H1 (cell line): ENCODE data around the gene R3HDM4. TPM values are rescaled to one million over a fixed set of nuclear protein-coding genes. Genes with fewer than 3 reads are reported as not detected.
"Not testable (repeated sequence)": the region's sequence is repeated elsewhere in the genome, so short reads cannot be mapped to it uniquely, and the experiment has no call there.

ENCODE experiments used
- CTCF ChIA-PET: fragments of 300-600 bp; sonication (Branson Sonifier 250); formaldehyde crosslinking; loops from one replicate; lab custom pipeline; 2021; ENCODE audit not compliant: partially characterized antibody; lab: Charles Lee
- POLR2A ChIA-PET: fragments of 300-600 bp; sonication (Branson Sonifier 250); formaldehyde crosslinking; loops from one replicate; lab custom pipeline; 2021; ENCODE audit warnings: inconsistent platforms; ENCODE audit not compliant: partially characterized antibody; lab: Charles Lee
- DNase-seq, 2 experiments: peaks; one replicate each; pipeline versions ENCODE4 v3.0.0 to v3.0.0-alpha.2; 2010 to 2022; ENCODE audit warnings: low spot score in 2 of 2, low read depth in 1 of 2, mixed read lengths in 1 of 2
- FAIRE-seq: peaks from 2 replicates; lab custom pipeline; 2011; peaks lifted over from hg19 to GRCh38; lab: Jason Lieb, UNC
- H2AFZ ChIP-seq: 2 replicates; pipeline ENCODE4 v1.8.1; 2012; ENCODE audit warnings: low read length, inconsistent platforms
- H2AK5ac ChIP-seq: 2 replicates; pipeline ENCODE4 v1.6.1; 2013; ENCODE audit warnings: low read depth, low read length
- H2BK120ac ChIP-seq: replicated peaks from 2 replicates; pipeline ENCODE3; 2013; ENCODE audit warnings: low read depth, low read length, inconsistent platforms
- H2BK12ac ChIP-seq: 2 replicates; pipeline ENCODE4 v1.6.1; 2013; ENCODE audit warnings: low read depth, low read length
- H2BK15ac ChIP-seq: 2 replicates; pipeline ENCODE4 v1.6.1; 2013; ENCODE audit warnings: low read length
- H2BK20ac ChIP-seq: 2 replicates; pipeline ENCODE4 v1.6.1; 2013; ENCODE audit warnings: low read length
- H2BK5ac ChIP-seq: 2 replicates; pipeline ENCODE4 v1.6.1; 2013; ENCODE audit warnings: low read depth, low read length
- H3K14ac ChIP-seq: 2 replicates; pipeline ENCODE4 v1.6.1; 2013; ENCODE audit warnings: inconsistent platforms; ENCODE audit not compliant: insufficient read length
- H3K18ac ChIP-seq: 2 replicates; pipeline ENCODE4 v1.6.1; 2013; ENCODE audit warnings: low read length; ENCODE audit errors: extremely low read depth
- H3K23ac ChIP-seq: 2 replicates; pipeline ENCODE4 v1.6.1; 2013; ENCODE audit warnings: inconsistent platforms; ENCODE audit not compliant: insufficient read length
- H3K23me2 ChIP-seq: 2 replicates; pipeline ENCODE4 v1.6.1; 2013; ENCODE audit warnings: low read depth, low read length
- H3K27ac ChIP-seq: 2 replicates; pipeline ENCODE4 v1.6.1; 2011; ENCODE audit warnings: low read depth, low read length, inconsistent platforms
- H3K27me3 ChIP-seq, 4 experiments: replicated peaks in 1 of 4; 1 replicate in 1 of 4; 2 replicates in 3 of 4; pipeline versions ENCODE4 v1.6.1 to v1.8.1; 2011 to 2013; ENCODE audit warnings: low read length in 3 of 4, mild to moderate bottlenecking in 3 of 4, inconsistent platforms in 2 of 4, mixed read lengths in 2 of 4, moderate library complexity in 1 of 4; ENCODE audit not compliant: control insufficient read depth in 3 of 4, insufficient read depth in 3 of 4; ENCODE audit errors: extremely low read depth in 1 of 4
- H3K36me3 ChIP-seq, 4 experiments: 2 replicates each; pipeline versions ENCODE4 v1.6.1 to v1.8.1; 2011 to 2013; ENCODE audit warnings: mild to moderate bottlenecking in 4 of 4, low read length in 3 of 4, moderate library complexity in 2 of 4, control low read depth in 1 of 4, inconsistent platforms in 1 of 4; ENCODE audit not compliant: insufficient read depth in 4 of 4, control insufficient read depth in 2 of 4
- H3K4ac ChIP-seq: replicated peaks from 2 replicates; pipeline ENCODE3; 2013; ENCODE audit warnings: low read length, low read depth, mixed read lengths, inconsistent platforms; ENCODE audit not compliant: insufficient read length
- H3K4me1 ChIP-seq, 4 experiments: replicated peaks in 1 of 4; 1 replicate in 1 of 4; 2 replicates in 3 of 4; pipeline versions ENCODE4 v1.6.1 to v1.8.1; 2011 to 2013; ENCODE audit warnings: low read length in 3 of 4, inconsistent platforms in 2 of 4, mixed read lengths in 1 of 4; ENCODE audit not compliant: insufficient read depth in 4 of 4, control insufficient read depth in 3 of 4
- H3K4me2 ChIP-seq, 2 experiments: 2 replicates each; pipeline versions ENCODE4 v1.6.1 to v1.8.1; 2011 to 2013; ENCODE audit warnings: low read depth in 2 of 2, low read length in 2 of 2, control low read depth in 1 of 2, inconsistent platforms in 1 of 2, mild to moderate bottlenecking in 1 of 2; ENCODE audit not compliant: insufficient read depth in 1 of 2
- H3K4me3 ChIP-seq, 4 experiments: fragments of 200-600, 300-600 bp in 1 of 4; sonication (generic), shearing (Covaris generic), sonication (Bioruptor Twin) in 1 of 4; 2 replicates each; pipeline versions ENCODE4 v1.5.1 to v1.8.1; 2011 to 2016; ENCODE audit warnings: low read length in 4 of 4, low read depth in 3 of 4, control low read depth in 2 of 4, inconsistent platforms in 2 of 4, mild to moderate bottlenecking in 2 of 4, mixed read lengths in 1 of 4, moderate library complexity in 1 of 4; ENCODE audit not compliant: insufficient read depth in 2 of 4; ENCODE audit errors: extremely low read depth in 1 of 4
- H3K56ac ChIP-seq: replicated peaks from 2 replicates; pipeline ENCODE3; 2013; ENCODE audit warnings: low read depth, mild to moderate bottlenecking, mixed read lengths, low read length, inconsistent platforms; ENCODE audit not compliant: insufficient read length
- H3K79me1 ChIP-seq: 2 replicates; pipeline ENCODE4 v1.6.1; 2013; ENCODE audit warnings: low read depth, low read length, control low read depth
- H3K79me2 ChIP-seq, 2 experiments: 2 replicates each; pipeline versions ENCODE4 v1.6.1 to v1.8.1; 2012 to 2013; ENCODE audit warnings: low read length in 2 of 2, mild to moderate bottlenecking in 2 of 2, inconsistent platforms in 1 of 2; ENCODE audit not compliant: insufficient read depth in 2 of 2, control insufficient read depth in 1 of 2
- H3K9ac ChIP-seq, 4 experiments: replicated peaks in 1 of 4; 1 replicate in 1 of 4; 2 replicates in 3 of 4; pipeline versions ENCODE4 v1.6.1 to v1.8.1; 2011 to 2013; ENCODE audit warnings: low read depth in 3 of 4, low read length in 3 of 4, control low read depth in 2 of 4, mild to moderate bottlenecking in 2 of 4, moderate library complexity in 2 of 4, inconsistent platforms in 1 of 4; ENCODE audit errors: extremely low read depth in 1 of 4
- H3K9me3 ChIP-seq, 2 experiments: 2 replicates each; pipeline versions ENCODE4 v1.6.1 to v1.8.1; 2012 to 2013; ENCODE audit warnings: mild to moderate bottlenecking in 2 of 2, moderate library complexity in 2 of 2, control low read depth in 1 of 2, inconsistent platforms in 1 of 2, low read depth in 1 of 2, low read length in 1 of 2, mixed read lengths in 1 of 2; ENCODE audit not compliant: insufficient read depth in 2 of 2
- H4K20me1 ChIP-seq, 2 experiments: replicated peaks in 1 of 2; 2 replicates each; pipeline versions ENCODE3 to v1.8.1; 2011 to 2013; ENCODE audit warnings: inconsistent platforms in 2 of 2, low read length in 2 of 2, mild to moderate bottlenecking in 1 of 2; ENCODE audit not compliant: insufficient read depth in 2 of 2, control insufficient read depth in 1 of 2
- H4K5ac ChIP-seq: 2 replicates; pipeline ENCODE4 v1.6.1; 2013; ENCODE audit warnings: low read length, low read depth, mixed read lengths, inconsistent platforms; ENCODE audit not compliant: insufficient read length
- H4K8ac ChIP-seq: 2 replicates; pipeline ENCODE4 v1.8.0; 2013; ENCODE audit warnings: mild to moderate bottlenecking, moderate library complexity, low read length, inconsistent platforms; ENCODE audit not compliant: insufficient read depth; ENCODE audit errors: extremely low read depth
- H4K91ac ChIP-seq: replicated peaks from 2 replicates; pipeline ENCODE3; 2013; ENCODE audit warnings: low read length, mixed read lengths, inconsistent platforms; ENCODE audit not compliant: insufficient read length
- WGBS, 2 experiments: shearing (Covaris generic) in 1 of 2; methylation state at CpG; one replicate each; pipeline versions ENCODE4 v1.1.6 to v1.1.7; 2013 to 2015; ENCODE audit warnings: low lambda C conversion rate in 2 of 2, mixed read lengths in 2 of 2, inconsistent platforms in 1 of 2, low coverage in 1 of 2, missing lambda C conversion rate in 1 of 2; ENCODE audit not compliant: insufficient replicate concordance in 2 of 2, insufficient coverage in 1 of 2, insufficient read length in 1 of 2; ENCODE audit errors: extremely low coverage in 1 of 2, missing lambda C conversion rate in 1 of 2; 5-methylcytosine and 5-hydroxymethylcytosine counted together
- polyA plus RNA-seq, 7 experiments: library from polyadenylated mRNA; depleted of rRNA in 3 of 7; stranded (reverse) in 5 of 7; unstranded in 2 of 7; fragments of >200 nt in 5 of 7; fragments of 200-250 nt in 2 of 7; gene quantifications; 1 replicate in 5 of 7; 2 replicates in 1 of 7; 4 replicates in 1 of 7; pipeline versions ENCODE4 v1.2.1 to v1.2.3, GENCODE V29; 2011 to 2013; ENCODE audit warnings: missing spikeins in 2 of 7, mixed read lengths in 2 of 7
- total RNA-seq: library from RNA; stranded (reverse); fragmentation: NEBNext Ultra II Directional; extraction: Animal tissue kit (Norgen Biotek cat#: 25700); gene quantifications from 2 replicates; pipeline ENCODE4 v1.2.1, GENCODE V29; 2021

The R3HDM4 gene
- total and polyA plus RNA-seq, 2 of the 8 experiments (the other 6 are each of a cell fraction or from before 2014, with no cell fraction given) = 76.8 to 102 TPM

GRCh38 chr19:957578-957977 is 44.6 kb upstream of the R3HDM4 start:
- 91% methylated on average over 9 of the region's 9 CpGs; no CpG with 5 or more reads in 1 of the 2 experiments for whole genome bisulfite sequencing, 2 experiments

More at GRCh38 chr19:957578-957977, 44.6 kb upstream of the R3HDM4 start:
- Histone ChIP-seq H3K4me1 (peaks cover 5 to 47% (median 26%) of the 10 kb centered on the region in 4 experiments), H4K8ac (peak overlapping the region; percentile 57; the same call in 1 of the 2 replicates), H3K79me2 (peaks cover 0 to 23% of the 10 kb centered on the region in 2 experiments; a peak in 1 of 4 replicates), H3K79me1 (peaks cover 11% of the 10 kb centered on the region; the same call in 1 of the 2 replicates), H2BK5ac (peak overlapping the region; percentile 68), H2AK5ac (0 out of 2 replicates have a peak overlapping the region, but pooled peaks have one; percentile 53), H2BK12ac (0 out of 2 replicates have a peak overlapping the region, but pooled peaks have one; percentile 27), H2BK120ac (peak overlapping the region; percentile 0)
- not testable (repeated sequence) for DNase-seq, H2AFZ ChIP-seq, H3K27me3 ChIP-seq, H4K20me1 ChIP-seq, H3K56ac ChIP-seq, H2BK20ac ChIP-seq, H3K14ac ChIP-seq, H3K23me2 ChIP-seq, H3K18ac ChIP-seq, H4K91ac ChIP-seq, H4K5ac ChIP-seq, H3K4me2 ChIP-seq, H3K36me3 ChIP-seq, H3K23ac ChIP-seq, H3K4me3 ChIP-seq, H3K27ac ChIP-seq, H3K9me3 ChIP-seq, H3K4ac ChIP-seq, H2BK15ac ChIP-seq, FAIRE-seq, H3K9ac ChIP-seq
- POLR2A ChIA-PET = interaction anchor here (0.9 to 2.3 kb wide), 5 partner anchors 9 to 68 kb away, joined by 3 to 6 read pairs (median 5); partner anchors contain the start of genes CNN2 and WDR18
- CTCF ChIA-PET = interaction anchor here (0.7 to 3.6 kb wide), 5 partner anchors 9 to 35 kb away, joined by 3 to 16 read pairs (median 4); no protein-coding TSS in a partner anchor
